KMS-11 (cell line): ENCODE data around the gene ZNF689.
"Not testable (repeated sequence)": the region's sequence is repeated elsewhere in the genome, so short reads cannot be mapped to it uniquely, and the experiment has no call there.

Source experiments
- H2AFZ ChIP-seq: fragments of 200-600 bp; sonication (generic); 2 replicates; pipeline ENCODE4 v1.6.1; 2016; ENCODE audit warnings: antibody characterized with exemption, mixed run types, low read depth
- H3K27ac ChIP-seq: fragments of 200-600 bp; sonication (generic); 2 replicates; pipeline ENCODE4 v1.6.1; 2016; ENCODE audit warnings: mild to moderate bottlenecking, mixed run types
- H3K27me3 ChIP-seq: fragments of 200-600 bp; sonication (generic); 2 replicates; pipeline ENCODE4 v1.6.1; 2017; ENCODE audit warnings: mild to moderate bottlenecking, low read depth, mixed run types, moderate library complexity; ENCODE audit not compliant: insufficient read depth
- H3K36me3 ChIP-seq: fragments of 200-600 bp; sonication (generic); 2 replicates; pipeline ENCODE4 v1.6.1; 2017; ENCODE audit warnings: mild to moderate bottlenecking, mixed run types; ENCODE audit not compliant: insufficient read depth
- H3K4me1 ChIP-seq: fragments of 200-600 bp; sonication (generic); 2 replicates; pipeline ENCODE4 v1.6.1; 2016; ENCODE audit warnings: mild to moderate bottlenecking, low read depth, mixed run types; ENCODE audit not compliant: poor library complexity, severe bottlenecking
- H3K4me2 ChIP-seq: fragments of 200-600 bp; sonication (generic); 2 replicates; pipeline ENCODE4 v1.7.0; 2016; ENCODE audit warnings: mild to moderate bottlenecking, mixed run types
- H3K4me3 ChIP-seq: fragments of 200-600 bp; sonication (generic); IDR thresholded peaks from 2 replicates; pipeline ENCODE4 v1.6.1; 2017; ENCODE audit warnings: low read depth, low read length, mixed read lengths; ENCODE audit not compliant: insufficient read depth
- H3K79me2 ChIP-seq: fragments of 200-600 bp; sonication (generic); 2 replicates; pipeline ENCODE4 v1.6.1; 2016; ENCODE audit warnings: low read depth, mixed run types; ENCODE audit not compliant: insufficient read depth
- H3K9ac ChIP-seq: fragments of 200-600 bp; sonication (generic); 2 replicates; pipeline ENCODE4 v1.6.1; 2016; ENCODE audit warnings: mild to moderate bottlenecking, mixed run types
- H4K20me1 ChIP-seq: fragments of 200-600 bp; sonication (generic); 2 replicates; pipeline ENCODE4 v1.6.1; 2016; ENCODE audit warnings: mild to moderate bottlenecking, mixed run types; ENCODE audit not compliant: insufficient read depth
- TF ChIP-seq, protein P1 (sequence below): fragments of 200-600 bp; sonication (generic); conservative IDR thresholded peaks from 2 replicates; pipeline ENCODE4 v1.6.1; 2017; ENCODE audit warnings: low read depth, mild to moderate bottlenecking, antibody characterized with exemption, low read length, moderate library complexity, mixed read lengths

Gene ZNF689

DNA sequence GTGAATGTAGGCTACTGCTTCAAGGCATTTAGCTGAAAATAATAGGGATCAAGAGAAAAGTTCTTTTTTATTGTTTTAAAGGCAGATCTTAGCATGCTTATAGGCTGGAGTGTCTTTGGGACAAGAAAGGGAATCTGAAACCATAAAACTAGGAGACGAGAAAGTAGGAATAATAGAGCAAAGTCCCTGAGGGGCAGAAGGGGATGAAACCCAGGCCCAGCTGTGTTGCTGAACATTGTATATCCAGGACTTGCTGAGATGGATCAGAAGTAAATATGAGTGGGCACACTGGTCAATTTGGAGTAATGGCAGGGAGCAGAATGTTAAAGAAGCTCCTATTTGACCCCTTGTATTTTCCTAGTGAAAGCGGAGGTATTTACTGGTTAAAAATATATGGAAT lies 9.3 kb downstream of the ZNF689 start:
- no peak overlapping the region for H3K4me3 ChIP-seq
- H3K4me1 ChIP-seq: peaks cover 8% of the 10 kb centered on the region
- H3K9ac ChIP-seq: no peak overlapping the region
- H3K79me2 ChIP-seq: no peaks in the 10 kb centered on the region
- H3K36me3 ChIP-seq: no peaks in the 10 kb centered on the region
- no peaks in the 10 kb centered on the region for H3K27me3 ChIP-seq
- no peak overlapping the region for H2AFZ ChIP-seq
- TF ChIP-seq, protein P1, sequence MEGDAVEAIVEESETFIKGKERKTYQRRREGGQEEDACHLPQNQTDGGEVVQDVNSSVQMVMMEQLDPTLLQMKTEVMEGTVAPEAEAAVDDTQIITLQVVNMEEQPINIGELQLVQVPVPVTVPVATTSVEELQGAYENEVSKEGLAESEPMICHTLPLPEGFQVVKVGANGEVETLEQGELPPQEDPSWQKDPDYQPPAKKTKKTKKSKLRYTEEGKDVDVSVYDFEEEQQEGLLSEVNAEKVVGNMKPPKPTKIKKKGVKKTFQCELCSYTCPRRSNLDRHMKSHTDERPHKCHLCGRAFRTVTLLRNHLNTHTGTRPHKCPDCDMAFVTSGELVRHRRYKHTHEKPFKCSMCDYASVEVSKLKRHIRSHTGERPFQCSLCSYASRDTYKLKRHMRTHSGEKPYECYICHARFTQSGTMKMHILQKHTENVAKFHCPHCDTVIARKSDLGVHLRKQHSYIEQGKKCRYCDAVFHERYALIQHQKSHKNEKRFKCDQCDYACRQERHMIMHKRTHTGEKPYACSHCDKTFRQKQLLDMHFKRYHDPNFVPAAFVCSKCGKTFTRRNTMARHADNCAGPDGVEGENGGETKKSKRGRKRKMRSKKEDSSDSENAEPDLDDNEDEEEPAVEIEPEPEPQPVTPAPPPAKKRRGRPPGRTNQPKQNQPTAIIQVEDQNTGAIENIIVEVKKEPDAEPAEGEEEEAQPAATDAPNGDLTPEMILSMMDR: no peak
- no peak overlapping the region for H3K4me2 ChIP-seq
- no peaks in the 10 kb centered on the region for H4K20me1 ChIP-seq
- H3K27ac ChIP-seq: no peak overlapping the region

DNA sequence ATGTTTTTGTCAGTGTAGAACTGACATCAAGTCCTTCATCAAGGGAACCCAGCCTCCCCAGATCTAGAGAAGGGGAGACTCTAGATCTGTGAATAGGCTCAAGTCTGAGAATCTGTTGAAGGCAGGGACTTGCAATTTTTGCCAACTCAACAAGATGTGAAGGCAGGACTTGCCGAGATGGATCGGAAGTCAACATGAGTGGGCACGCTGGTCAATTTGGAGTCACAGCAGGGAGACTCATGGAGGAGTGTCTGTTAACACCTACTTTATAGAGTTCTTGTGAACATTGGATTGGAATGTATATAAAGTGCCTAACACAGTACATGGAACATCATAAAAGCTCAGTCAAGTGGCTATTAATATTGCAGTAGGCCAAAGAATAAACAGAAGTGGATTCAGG lies 10.0 kb downstream of the ZNF689 start:
- Histone ChIP-seq H3K4me2 (no peak overlapping the region), H3K27me3 (no peaks in the 10 kb centered on the region), H3K4me3 (no peak overlapping the region), H2AFZ (no peak overlapping the region), H3K79me2 (no peaks in the 10 kb centered on the region), H3K27ac (no peak overlapping the region), H3K4me1 (peaks cover 8% of the 10 kb centered on the region), H3K9ac (no peak overlapping the region), H4K20me1 (no peaks in the 10 kb centered on the region), H3K36me3 (no peaks in the 10 kb centered on the region)
- TF ChIP-seq, protein P1: no peak

GRCh38 chr16:30592871-30593270 lies 17.3 kb downstream of the ZNF689 start:
- no peak overlapping the region for H3K4me3 ChIP-seq
- no peaks in the 10 kb centered on the region for H3K36me3 ChIP-seq
- no peaks in the 10 kb centered on the region for H3K79me2 ChIP-seq
- H3K9ac ChIP-seq: no peak overlapping the region
- H3K4me1 ChIP-seq: no peaks in the 10 kb centered on the region
- H3K27ac ChIP-seq: no peak overlapping the region
- TF ChIP-seq, protein P1: no peak
- H3K27me3 ChIP-seq: no peaks in the 10 kb centered on the region
- no peak overlapping the region for H2AFZ ChIP-seq
- no peaks in the 10 kb centered on the region for H4K20me1 ChIP-seq
- no peak overlapping the region for H3K4me2 ChIP-seq

DNA sequence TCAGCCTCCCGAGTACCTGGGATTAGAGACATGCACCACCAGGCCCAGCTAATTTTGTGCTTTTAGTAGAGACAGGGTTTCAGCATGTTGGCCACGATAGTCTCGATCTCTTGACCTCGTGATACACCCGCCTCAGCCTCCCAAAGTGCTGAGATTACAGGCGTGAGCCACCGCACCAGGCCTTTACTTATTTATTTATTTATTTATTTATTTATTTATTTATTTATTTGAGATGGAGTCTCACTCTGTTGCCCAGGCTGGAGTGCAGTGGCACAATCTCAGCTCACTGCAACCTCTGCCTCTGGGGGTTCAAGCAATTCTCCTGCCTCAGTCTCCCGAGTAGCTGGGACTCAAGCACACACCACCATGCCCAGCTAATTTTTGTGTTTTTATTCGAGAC lies 19.3 kb downstream of the ZNF689 start:
- not testable (repeated sequence) for H3K4me2 ChIP-seq, H4K20me1 ChIP-seq, H3K27ac ChIP-seq, H3K4me1 ChIP-seq, H3K9ac ChIP-seq, H3K27me3 ChIP-seq, H3K79me2 ChIP-seq, H2AFZ ChIP-seq, H3K4me3 ChIP-seq, H3K36me3 ChIP-seq

DNA sequence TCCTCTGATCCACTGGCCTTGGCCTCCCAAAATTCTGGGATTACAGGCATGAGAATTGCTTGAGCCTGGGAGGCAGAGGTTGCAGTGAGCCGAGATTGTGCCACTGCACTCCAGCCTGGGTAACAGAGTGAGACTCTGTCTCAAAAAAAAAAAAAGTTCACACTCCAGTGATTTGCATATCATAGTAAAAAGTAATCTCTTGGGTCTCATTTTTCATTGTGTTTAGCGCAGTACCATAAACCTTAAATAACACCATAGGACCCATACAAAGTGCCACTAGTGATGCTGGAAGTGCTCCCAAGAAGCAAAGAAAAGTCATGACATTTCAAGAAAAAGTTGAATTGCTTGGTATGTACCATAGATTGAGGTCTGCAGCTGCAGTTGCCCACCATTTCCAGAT lies 20.6 kb downstream of the ZNF689 start:
- not testable (repeated sequence) for H3K79me2 ChIP-seq, H3K4me3 ChIP-seq, H3K4me2 ChIP-seq, H3K36me3 ChIP-seq, H2AFZ ChIP-seq, H3K27ac ChIP-seq, H4K20me1 ChIP-seq, H3K4me1 ChIP-seq, H3K27me3 ChIP-seq, H3K9ac ChIP-seq

GRCh38 chr16:30588651-30589050 lies 21.5 kb downstream of the ZNF689 start:
- no peak overlapping the region for H3K4me2 ChIP-seq
- no peaks in the 10 kb centered on the region for H3K79me2 ChIP-seq
- TF ChIP-seq, protein P1: no peak
- H4K20me1 ChIP-seq: no peaks in the 10 kb centered on the region
- H3K4me3 ChIP-seq: no peak overlapping the region
- H3K9ac ChIP-seq: no peak overlapping the region
- no peaks in the 10 kb centered on the region for H3K4me1 ChIP-seq
- H3K36me3 ChIP-seq: no peaks in the 10 kb centered on the region
- H3K27ac ChIP-seq: no peak overlapping the region
- no peaks in the 10 kb centered on the region for H3K27me3 ChIP-seq
- H2AFZ ChIP-seq: no peak overlapping the region
